IPS-20b (cell line): ENCODE results near the gene PLK5.
"Not testable (repeated sequence)": the region's sequence is repeated elsewhere in the genome, so short reads cannot be mapped to it uniquely, and the experiment has no call there.

Source experiments
- H3K27ac ChIP-seq: one replicate; pipeline ENCODE4 v1.5.1; 2013; ENCODE audit warnings: low read length
- H3K27me3 ChIP-seq: 2 replicates; pipeline ENCODE4 v1.6.1; 2013; ENCODE audit warnings: mild to moderate bottlenecking, low read length, inconsistent platforms; ENCODE audit not compliant: insufficient read depth
- H3K36me3 ChIP-seq: 2 replicates; pipeline ENCODE4 v1.6.1; 2013; ENCODE audit warnings: low read depth, mild to moderate bottlenecking, inconsistent platforms, low read length, moderate library complexity; ENCODE audit not compliant: insufficient read depth
- H3K4me1 ChIP-seq: 2 replicates; pipeline ENCODE4 v1.6.1; 2013; ENCODE audit warnings: mild to moderate bottlenecking, control low read depth, inconsistent platforms, low read length, moderate library complexity; ENCODE audit not compliant: insufficient read depth
- H3K4me3 ChIP-seq: 2 replicates; pipeline ENCODE4 v1.5.1; 2013; ENCODE audit warnings: mild to moderate bottlenecking, low read length, inconsistent platforms
- H3K9ac ChIP-seq: 2 replicates; pipeline ENCODE4 v1.6.1; 2013; ENCODE audit warnings: low read depth, mild to moderate bottlenecking, inconsistent platforms, low read length, moderate library complexity
- H3K9me3 ChIP-seq: 2 replicates; pipeline ENCODE4 v1.6.1; 2013; ENCODE audit warnings: mild to moderate bottlenecking, low read depth, low read length, inconsistent platforms; ENCODE audit not compliant: insufficient read depth

The PLK5 gene

GRCh38 chr19:1534972-1535371, 11.1 kb downstream of the PLK5 start:
- Histone ChIP-seq H3K27ac (no peak overlapping the region), H3K9me3 (no peaks in the 10 kb centered on the region), H3K4me1 (no peaks in the 10 kb centered on the region), H3K27me3 (no peaks in the 10 kb centered on the region), H3K4me3 (no peak overlapping the region), H3K36me3 (no peaks in the 10 kb centered on the region), H3K9ac (no peak overlapping the region)

- not testable (repeated sequence) for H3K36me3 ChIP-seq, H3K4me3 ChIP-seq, H3K9me3 ChIP-seq, H3K27me3 ChIP-seq, H3K9ac ChIP-seq, H3K4me1 ChIP-seq, H3K27ac ChIP-seq
Observed at GRCh38 chr19:1535699-1536098, 11.8 kb downstream of the PLK5 start.

- Histone ChIP-seq H3K9ac (no peak overlapping the region), H3K4me3 (no peak overlapping the region), H3K27ac (no peak overlapping the region), H3K4me1 (no peaks in the 10 kb centered on the region), H3K9me3 (no peaks in the 10 kb centered on the region), H3K36me3 (no peaks in the 10 kb centered on the region), H3K27me3 (peaks cover 5% of the 10 kb centered on the region; the same call in 1 of the 2 replicates)
Observed at GRCh38 chr19:1538978-1539377, 15.1 kb downstream of the PLK5 start.

- not testable (repeated sequence) for H3K9me3 ChIP-seq, H3K36me3 ChIP-seq, H3K27ac ChIP-seq, H3K27me3 ChIP-seq, H3K9ac ChIP-seq, H3K4me1 ChIP-seq, H3K4me3 ChIP-seq
Observed at GRCh38 chr19:1539749-1540148, 15.9 kb downstream of the PLK5 start.

- Histone ChIP-seq H3K27ac (no peak overlapping the region), H3K9ac (no peak overlapping the region), H3K9me3 (no peaks in the 10 kb centered on the region), H3K27me3 (peaks cover 6% of the 10 kb centered on the region), H3K4me3 (no peak overlapping the region), H3K4me1 (no peaks in the 10 kb centered on the region), H3K36me3 (no peaks in the 10 kb centered on the region)
Observed at GRCh38 chr19:1540365-1540925, 16.6 kb downstream of the PLK5 start.

GRCh38 chr19:1549332-1549945, 25.6 kb downstream of the PLK5 start:
- no peak overlapping the region for H3K27ac ChIP-seq
- no peaks in the 10 kb centered on the region for H3K4me1 ChIP-seq
- H3K4me3 ChIP-seq: no peak overlapping the region
- 0 out of 2 replicates have a peak, but pooled peaks cover 4% of the 10 kb centered on the region for H3K36me3 ChIP-seq
- no peak overlapping the region for H3K9ac ChIP-seq
- H3K27me3 ChIP-seq: peaks cover 7% of the 10 kb centered on the region
- H3K9me3 ChIP-seq: no peaks in the 10 kb centered on the region

- Histone ChIP-seq H3K9me3 (no peaks in the 10 kb centered on the region), H3K36me3 (peaks cover 4% of the 10 kb centered on the region; the same call in 1 of the 2 replicates), H3K27ac (no peak overlapping the region), H3K27me3 (no peaks in the 10 kb centered on the region), H3K9ac (no peak overlapping the region), H3K4me3 (no peak overlapping the region), H3K4me1 (no peaks in the 10 kb centered on the region)
Observed at GRCh38 chr19:1551068-1552040, 27.5 kb downstream of the PLK5 start.

GRCh38 chr19:1553415-1553814, 29.5 kb downstream of the PLK5 start:
- Histone ChIP-seq H3K4me3 (no peak overlapping the region), H3K27ac (no peak overlapping the region), H3K9ac (no peak overlapping the region), H3K36me3 (peaks cover 4% of the 10 kb centered on the region; the same call in 1 of the 2 replicates), H3K4me1 (no peaks in the 10 kb centered on the region), H3K27me3 (no peaks in the 10 kb centered on the region), H3K9me3 (no peaks in the 10 kb centered on the region)

- H3K27me3 ChIP-seq: no peaks in the 10 kb centered on the region
- no peak overlapping the region for H3K27ac ChIP-seq
- no peaks in the 10 kb centered on the region for H3K4me1 ChIP-seq
- H3K36me3 ChIP-seq: peaks cover 10% of the 10 kb centered on the region
- no peaks in the 10 kb centered on the region for H3K9me3 ChIP-seq
- no peak overlapping the region for H3K9ac ChIP-seq
- no peak overlapping the region for H3K4me3 ChIP-seq
Observed at GRCh38 chr19:1554968-1555367, 31.1 kb downstream of the PLK5 start.

GRCh38 chr19:1555487-1556389, 31.9 kb downstream of the PLK5 start:
- H3K36me3 ChIP-seq: peaks cover 11% of the 10 kb centered on the region
- H3K27me3 ChIP-seq: no peaks in the 10 kb centered on the region
- H3K9me3 ChIP-seq: no peaks in the 10 kb centered on the region
- no peak overlapping the region for H3K9ac ChIP-seq
- no peak overlapping the region for H3K4me3 ChIP-seq
- no peaks in the 10 kb centered on the region for H3K4me1 ChIP-seq
- H3K27ac ChIP-seq: no peak overlapping the region

GRCh38 chr19:1556390-1557070, 32.7 kb downstream of the PLK5 start:
- Histone ChIP-seq H3K4me3 (no peak overlapping the region), H3K36me3 (peaks cover 17% of the 10 kb centered on the region)

More at GRCh38 chr19:1556390-1557070, 32.7 kb downstream of the PLK5 start:
- Histone ChIP-seq H3K27ac (no peak overlapping the region), H3K4me1 (no peaks in the 10 kb centered on the region), H3K9me3 (no peaks in the 10 kb centered on the region), H3K9ac (no peak overlapping the region), H3K27me3 (no peaks in the 10 kb centered on the region)
